Stimulated activated naive CD8-positive, alpha-beta T cell treated with anti-CD3 and anti-CD28 coated beads, Interleukin-15, Interleukin-2, amounts not matched to agents 100 ng/mL and 50 ng/mL, for 24 hours (primary cell): ENCODE results near the gene LNX2.
A peak's percentile ranks its signal among the peaks of the same experiment; 100 is the strongest.

Source experiments
- H3K27ac Mint-ChIP-seq: one replicate; pipeline ENCODE4 v1.8.0; 2021; ENCODE audit warnings: mild to moderate bottlenecking, mixed read lengths
- H3K27me3 Mint-ChIP-seq: one replicate; pipeline ENCODE4 v1.8.0; 2021; ENCODE audit warnings: mixed read lengths
- H3K36me3 Mint-ChIP-seq: one replicate; pipeline ENCODE4 v1.8.0; 2021; ENCODE audit warnings: low read depth, mixed read lengths
- H3K4me1 Mint-ChIP-seq: one replicate; pipeline ENCODE4 v1.8.0; 2021; ENCODE audit warnings: low read depth, mixed read lengths
- H3K4me3 Mint-ChIP-seq: one replicate; pipeline ENCODE4 v1.8.0; 2021; ENCODE audit warnings: mild to moderate bottlenecking, mixed read lengths
- H3K9me3 Mint-ChIP-seq: one replicate; pipeline ENCODE4 v1.8.0; 2021; ENCODE audit warnings: mixed read lengths

The LNX2 gene

GRCh38 chr13:27620377-27621115 is at the start of gene LNX2:
Gene LNX2 (minus strand): TSS chr13:27620529. CDS start chr13:27581703, 38,826 bp downstream.
- peak within 1 kb of the TSS; percentile 91 for H3K4me3 Mint-ChIP-seq
- H3K27ac Mint-ChIP-seq = peak within 1 kb of the TSS; percentile 87
- peaks cover 57% of the 10 kb centered on the region for H3K4me1 Mint-ChIP-seq
- no peaks in the 10 kb centered on the region for H3K9me3 Mint-ChIP-seq
- H3K36me3 Mint-ChIP-seq = peaks cover 33% of the 10 kb centered on the region
- H3K27me3 Mint-ChIP-seq = no peaks in the 10 kb centered on the region

- H3K27ac Mint-ChIP-seq = no peak overlapping the region
- H3K27me3 Mint-ChIP-seq = no peaks in the 10 kb centered on the region
- H3K4me3 Mint-ChIP-seq = no peak overlapping the region
- H3K36me3 Mint-ChIP-seq = peaks cover 6% of the 10 kb centered on the region
- no peaks in the 10 kb centered on the region for H3K9me3 Mint-ChIP-seq
- H3K4me1 Mint-ChIP-seq = no peaks in the 10 kb centered on the region
Measured at GRCh38 chr13:27667946-27668345, 47.6 kb upstream of the LNX2 start.

- Mint-ChIP-seq H3K9me3 (no peaks in the 10 kb centered on the region), H3K27me3 (no peaks in the 10 kb centered on the region), H3K36me3 (peaks cover 10% of the 10 kb centered on the region), H3K4me1 (no peaks in the 10 kb centered on the region), H3K27ac (no peak overlapping the region), H3K4me3 (no peak overlapping the region)
Measured at GRCh38 chr13:27666951-27667350, 46.6 kb upstream of the LNX2 start.

GRCh38 chr13:27665761-27666160 is 45.4 kb upstream of the LNX2 start:
- no peaks in the 10 kb centered on the region for H3K27me3 Mint-ChIP-seq
- no peaks in the 10 kb centered on the region for H3K9me3 Mint-ChIP-seq
- no peaks in the 10 kb centered on the region for H3K4me1 Mint-ChIP-seq
- H3K4me3 Mint-ChIP-seq = no peak overlapping the region
- H3K36me3 Mint-ChIP-seq = peaks cover 14% of the 10 kb centered on the region
- no peak overlapping the region for H3K27ac Mint-ChIP-seq

GRCh38 chr13:27665333-27665732 is 45.0 kb upstream of the LNX2 start:
- H3K36me3 Mint-ChIP-seq = peaks cover 17% of the 10 kb centered on the region
- no peaks in the 10 kb centered on the region for H3K4me1 Mint-ChIP-seq
- H3K27ac Mint-ChIP-seq = no peak overlapping the region
- no peaks in the 10 kb centered on the region for H3K9me3 Mint-ChIP-seq
- H3K4me3 Mint-ChIP-seq = no peak overlapping the region
- no peaks in the 10 kb centered on the region for H3K27me3 Mint-ChIP-seq

- Mint-ChIP-seq H3K4me1 (no peaks in the 10 kb centered on the region), H3K27me3 (no peaks in the 10 kb centered on the region), H3K36me3 (peaks cover 21% of the 10 kb centered on the region), H3K9me3 (no peaks in the 10 kb centered on the region), H3K4me3 (no peak overlapping the region), H3K27ac (no peak overlapping the region)
Measured at GRCh38 chr13:27663947-27664346, 43.6 kb upstream of the LNX2 start.

- H3K36me3 Mint-ChIP-seq = peaks cover 21% of the 10 kb centered on the region
- H3K4me1 Mint-ChIP-seq = no peaks in the 10 kb centered on the region
- no peaks in the 10 kb centered on the region for H3K9me3 Mint-ChIP-seq
- H3K27ac Mint-ChIP-seq = no peak overlapping the region
- no peak overlapping the region for H3K4me3 Mint-ChIP-seq
- no peaks in the 10 kb centered on the region for H3K27me3 Mint-ChIP-seq
Measured at GRCh38 chr13:27662738-27663470, 42.6 kb upstream of the LNX2 start.

GRCh38 chr13:27661017-27661416 is 40.7 kb upstream of the LNX2 start:
- H3K27me3 Mint-ChIP-seq = no peaks in the 10 kb centered on the region
- no peaks in the 10 kb centered on the region for H3K4me1 Mint-ChIP-seq
- H3K36me3 Mint-ChIP-seq = peaks cover 20% of the 10 kb centered on the region
- no peak overlapping the region for H3K27ac Mint-ChIP-seq
- H3K4me3 Mint-ChIP-seq = no peak overlapping the region
- H3K9me3 Mint-ChIP-seq = no peaks in the 10 kb centered on the region

GRCh38 chr13:27660511-27660910 is 40.2 kb upstream of the LNX2 start:
- Mint-ChIP-seq H3K4me1 (no peaks in the 10 kb centered on the region), H3K4me3 (no peak overlapping the region), H3K36me3 (peaks cover 20% of the 10 kb centered on the region)

GRCh38 chr13:27659145-27659865 is 39.0 kb upstream of the LNX2 start:
- no peaks in the 10 kb centered on the region for H3K9me3 Mint-ChIP-seq
- peaks cover 20% of the 10 kb centered on the region for H3K36me3 Mint-ChIP-seq
- H3K4me3 Mint-ChIP-seq = no peak overlapping the region
- H3K27me3 Mint-ChIP-seq = no peaks in the 10 kb centered on the region
- no peaks in the 10 kb centered on the region for H3K4me1 Mint-ChIP-seq
- no peak overlapping the region for H3K27ac Mint-ChIP-seq

More at GRCh38 chr13:27660511-27660910, 40.2 kb upstream of the LNX2 start:
- no peak overlapping the region for H3K27ac Mint-ChIP-seq
- H3K27me3 Mint-ChIP-seq = no peaks in the 10 kb centered on the region
- H3K9me3 Mint-ChIP-seq = no peaks in the 10 kb centered on the region

- no peak overlapping the region for H3K4me3 Mint-ChIP-seq
- H3K27me3 Mint-ChIP-seq = no peaks in the 10 kb centered on the region
- H3K27ac Mint-ChIP-seq = no peak overlapping the region
- H3K36me3 Mint-ChIP-seq = peaks cover 24% of the 10 kb centered on the region
- H3K4me1 Mint-ChIP-seq = no peaks in the 10 kb centered on the region
- H3K9me3 Mint-ChIP-seq = no peaks in the 10 kb centered on the region
Measured at GRCh38 chr13:27658546-27658945, 38.2 kb upstream of the LNX2 start.

GRCh38 chr13:27657724-27658123 is 37.4 kb upstream of the LNX2 start:
- Mint-ChIP-seq H3K4me3 (no peak overlapping the region), H3K27me3 (no peaks in the 10 kb centered on the region), H3K9me3 (no peaks in the 10 kb centered on the region), H3K27ac (no peak overlapping the region), H3K4me1 (no peaks in the 10 kb centered on the region), H3K36me3 (peaks cover 29% of the 10 kb centered on the region)

- Mint-ChIP-seq H3K9me3 (peaks cover 6% of the 10 kb centered on the region), H3K4me3 (no peak overlapping the region), H3K27ac (no peak overlapping the region), H3K27me3 (no peaks in the 10 kb centered on the region), H3K36me3 (peaks cover 40% of the 10 kb centered on the region), H3K4me1 (no peaks in the 10 kb centered on the region)
Measured at GRCh38 chr13:27654816-27655215, 34.5 kb upstream of the LNX2 start.

GRCh38 chr13:27654059-27654458 is 33.7 kb upstream of the LNX2 start:
- Mint-ChIP-seq H3K9me3 (peaks cover 10% of the 10 kb centered on the region), H3K4me3 (no peak overlapping the region), H3K27me3 (no peaks in the 10 kb centered on the region), H3K27ac (no peak overlapping the region), H3K4me1 (no peaks in the 10 kb centered on the region), H3K36me3 (peaks cover 48% of the 10 kb centered on the region)

GRCh38 chr13:27650312-27650711 is 30.0 kb upstream of the LNX2 start:
- H3K27me3 Mint-ChIP-seq = no peaks in the 10 kb centered on the region
- H3K36me3 Mint-ChIP-seq = peaks cover 70% of the 10 kb centered on the region
- H3K27ac Mint-ChIP-seq = no peak overlapping the region
- peaks cover 13% of the 10 kb centered on the region for H3K9me3 Mint-ChIP-seq
- H3K4me3 Mint-ChIP-seq = no peak overlapping the region
- no peaks in the 10 kb centered on the region for H3K4me1 Mint-ChIP-seq
